IPS DF 19.7 (cell line): ENCODE results near the gene FN3K.

Source experiments
- DNase-seq: peaks from one replicate; pipeline ENCODE4 v3.0.0-alpha.2; 2013; ENCODE audit warnings: low read depth, low spot score

FN3K gene

GRCh38 chr17:82734987-82735866 is at the start of gene FN3K:
Gene FN3K, plus strand, starts transcription at chr17:82735615. Its CDS starts 22 bp downstream, at chr17:82735637.
- no peak for DNase-seq

- no peak for DNase-seq
Observed at GRCh38 chr17:82686366-82687324, 48.8 kb upstream of the FN3K start.

- no peak for DNase-seq
Observed at GRCh38 chr17:82687375-82687861, 48.0 kb upstream of the FN3K start.

GRCh38 chr17:82687871-82688270 is 47.5 kb upstream of the FN3K start:
- no peak for DNase-seq

GRCh38 chr17:82689077-82689476 is 46.3 kb upstream of the FN3K start:
- DNase-seq, result no peak

GRCh38 chr17:82690786-82691489 is 44.5 kb upstream of the FN3K start:
- no peak for DNase-seq

GRCh38 chr17:82691714-82692113 is 43.7 kb upstream of the FN3K start:
- no peak for DNase-seq

GRCh38 chr17:82692268-82692667 is 43.1 kb upstream of the FN3K start:
- no peak for DNase-seq

- no peak for DNase-seq
Observed at GRCh38 chr17:82693168-82693867, 42.1 kb upstream of the FN3K start.

- no peak for DNase-seq
Observed at GRCh38 chr17:82694647-82695046, 40.8 kb upstream of the FN3K start.

GRCh38 chr17:82696259-82696658 is 39.2 kb upstream of the FN3K start:
- DNase-seq, result no peak

GRCh38 chr17:82696916-82697807 is 38.3 kb upstream of the FN3K start:
- no peak for DNase-seq

GRCh38 chr17:82697808-82698064 is 37.7 kb upstream of the FN3K start:
- no peak for DNase-seq

- DNase-seq, result peak; percentile 87
Observed at GRCh38 chr17:82698065-82698973, 37.1 kb upstream of the FN3K start, which contains the start of gene RAB40B. Gene RAB40B, minus strand, starts transcription at chr17:82698698. Its CDS starts 102 bp downstream, at chr17:82698596.

- DNase-seq, result no peak
Observed at GRCh38 chr17:82698974-82699442, 36.4 kb upstream of the FN3K start.

- no peak for DNase-seq
Observed at GRCh38 chr17:82699551-82699950, 35.9 kb upstream of the FN3K start.

GRCh38 chr17:82702231-82702927 is 33.0 kb upstream of the FN3K start:
- DNase-seq, result no peak

- no peak for DNase-seq
Observed at GRCh38 chr17:82703036-82703745, 32.2 kb upstream of the FN3K start.
